Endothelial cell of hepatic sinusoid (primary cell): ENCODE data around the gene DOCK7.
"Not testable (repeated sequence)": the region's sequence is repeated elsewhere in the genome, so short reads cannot be mapped to it uniquely, and the experiment has no call there.

ENCODE experiments used
- in situ Hi-C: cut with HindIII; loops from 2 replicates; pipeline ENCODE4 v1.10.0; 2017; ENCODE audit warnings: low sequenced_read_pairs

Gene DOCK7

GRCh38 chr1:62698161-62698560, 10.0 kb upstream of the DOCK7 start:
- in situ Hi-C loops: not testable (repeated sequence)

- in situ Hi-C loops: not testable (repeated sequence)
These were observed 6.3 kb upstream of the DOCK7 start for GRCh38 chr1:62694479-62694878.

GRCh38 chr1:62693123-62693522, 4.9 kb upstream of the DOCK7 start:
- in situ Hi-C loops: no loop called here

GRCh38 chr1:62691062-62691844, 3.1 kb upstream of the DOCK7 start:
- in situ Hi-C loops: no loop called here

GRCh38 chr1:62689524-62689923, 1.3 kb upstream of the DOCK7 start:
- in situ Hi-C loops: no loop called here

GRCh38 chr1:62688687-62689085, 500 bp upstream of the DOCK7 start:
- in situ Hi-C loops: no loop called here

- in situ Hi-C loops: no loop called here
These were observed 724 bp downstream of the DOCK7 start for GRCh38 chr1:62687421-62687902.

GRCh38 chr1:62686822-62687221, 1.4 kb downstream of the DOCK7 start:
- in situ Hi-C loops: no loop called here

- in situ Hi-C loops: no loop called here
These were observed 2.7 kb downstream of the DOCK7 start for GRCh38 chr1:62685431-62685859.

- in situ Hi-C loops: no loop called here
These were observed 5.7 kb downstream of the DOCK7 start for GRCh38 chr1:62682531-62682930.

GRCh38 chr1:62680992-62681391, 7.2 kb downstream of the DOCK7 start:
- in situ Hi-C loops: not testable (repeated sequence)

- in situ Hi-C loops: not testable (repeated sequence)
These were observed 10.4 kb downstream of the DOCK7 start for GRCh38 chr1:62677822-62678221.

GRCh38 chr1:62676611-62677356, 11.4 kb downstream of the DOCK7 start:
- in situ Hi-C loops: no loop called here

- in situ Hi-C loops: no loop called here
These were observed 14.6 kb downstream of the DOCK7 start for GRCh38 chr1:62673629-62674028.

- in situ Hi-C loops: no loop called here
These were observed 16.2 kb downstream of the DOCK7 start for GRCh38 chr1:62672029-62672428.

- in situ Hi-C loops: no loop called here
These were observed 33.4 kb downstream of the DOCK7 start for GRCh38 chr1:62654744-62655143.

GRCh38 chr1:62652387-62652786, 35.8 kb downstream of the DOCK7 start:
- in situ Hi-C loops: no loop called here

GRCh38 chr1:62643283-62643682, 44.9 kb downstream of the DOCK7 start:
- in situ Hi-C loops: no loop called here

GRCh38 chr1:62637392-62638105, 50.6 kb downstream of the DOCK7 start:
- in situ Hi-C loops: no loop called here

- in situ Hi-C loops: no loop called here
These were observed 59.7 kb downstream of the DOCK7 start for GRCh38 chr1:62628506-62628905.

- in situ Hi-C loops: no loop called here
These were observed 62.8 kb downstream of the DOCK7 start for GRCh38 chr1:62625415-62625814.
